Stimulated activated CD4-positive, alpha-beta T cell treated with anti-CD3 and anti-CD28 coated beads, Interleukin-2, amount 100 ng/mL, for 4 hours (primary cell): Measurements from ENCODE around the gene RAB1B.
A peak's percentile ranks its signal among the peaks of the same experiment; 100 is the strongest.
"Not testable (repeated sequence)": the region's sequence is repeated elsewhere in the genome, so short reads cannot be mapped to it uniquely, and the experiment has no call there.

Experiments
- DNase-seq: peaks from one replicate; pipeline ENCODE4 v3.0.0-alpha.2; 2020; ENCODE audit warnings: low read depth

RAB1B gene

DNA sequence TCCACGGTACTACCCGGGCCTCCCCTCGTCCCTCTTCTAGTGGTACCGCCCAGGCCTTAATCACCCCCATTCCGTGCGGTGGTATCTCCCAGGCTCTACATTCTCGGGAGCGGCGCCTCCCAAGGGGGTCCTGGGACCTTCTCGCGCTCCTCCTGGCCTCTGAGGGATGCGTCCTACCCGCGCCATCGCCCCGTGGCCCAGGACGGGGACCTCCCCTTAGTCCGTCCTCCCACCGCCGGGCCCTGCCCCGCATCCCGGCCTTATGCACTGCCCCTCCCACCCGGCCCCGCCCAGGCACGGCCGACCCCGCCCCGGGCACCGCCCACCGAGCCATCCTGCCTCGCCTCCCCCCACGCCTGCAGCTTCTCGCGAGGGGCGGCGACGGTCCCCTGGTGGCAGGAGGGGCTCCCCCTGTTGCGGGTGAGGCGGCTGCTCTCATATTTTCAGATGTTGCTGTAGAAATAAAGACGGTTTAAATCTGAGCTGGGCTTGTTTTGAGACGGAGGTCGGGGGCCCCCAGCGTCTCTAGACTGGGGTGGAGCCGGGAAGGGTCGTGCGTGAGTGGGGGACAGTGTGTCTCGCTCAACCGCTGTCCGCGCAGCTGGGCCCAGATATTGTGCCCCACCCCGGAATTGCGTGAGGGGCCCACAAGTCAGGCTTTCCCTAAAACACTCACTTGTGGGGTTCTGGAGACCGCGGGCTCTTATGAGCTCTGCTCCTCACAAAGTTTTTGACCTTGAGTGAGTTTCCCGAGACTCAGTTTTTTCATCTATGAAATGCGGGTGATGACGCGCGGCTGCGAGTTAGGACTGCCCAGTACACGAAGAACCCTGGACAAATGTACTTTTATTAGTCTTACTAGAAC lies 828 bp upstream of the RAB1B start:
- peak; percentile 79 for DNase-seq

DNA sequence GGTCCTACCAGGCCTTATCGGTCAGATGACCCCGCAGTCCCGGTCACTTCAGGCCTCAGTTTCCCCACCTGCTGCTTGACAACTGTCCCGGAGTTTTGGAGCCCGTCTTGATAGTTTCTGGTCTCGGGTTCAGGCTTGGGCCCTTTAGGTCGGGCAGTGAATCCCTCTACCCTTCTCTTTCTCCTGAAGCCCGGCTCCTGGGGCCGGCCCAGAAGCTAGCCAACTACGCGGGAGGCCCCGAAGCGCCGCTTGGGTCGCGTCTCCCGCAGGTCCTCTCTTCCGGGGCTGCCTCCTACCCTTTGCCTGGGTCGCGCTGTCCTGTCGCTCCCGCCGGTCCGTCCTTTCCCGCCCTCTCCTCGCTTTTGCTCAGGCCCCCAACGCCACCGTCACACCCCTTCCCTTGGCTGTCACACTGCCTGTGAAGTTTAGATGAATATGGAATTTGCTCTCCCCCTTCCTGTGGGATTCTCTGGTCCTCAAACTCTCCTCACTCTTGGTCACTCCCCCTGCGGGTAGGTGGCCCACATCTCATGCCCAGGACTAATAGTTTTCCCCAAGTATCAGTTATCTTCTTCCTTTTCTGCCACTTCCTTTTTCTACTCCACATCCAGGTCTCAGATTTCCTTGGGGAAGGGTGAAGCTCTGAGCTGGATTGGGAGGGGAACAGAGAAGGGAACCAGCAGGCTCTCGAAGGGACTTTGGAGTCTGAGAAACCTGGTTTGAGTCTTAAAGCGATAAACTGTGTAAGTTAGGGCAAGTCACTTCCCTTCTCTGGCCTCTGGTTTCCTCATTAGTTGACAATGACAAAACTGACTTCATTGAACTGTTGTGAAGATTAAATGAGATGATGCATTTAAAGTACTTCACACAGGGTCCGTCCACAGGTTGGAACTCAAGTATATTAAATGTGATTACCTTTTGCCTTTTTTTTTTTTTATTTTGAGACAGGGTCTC lies 790 bp downstream of the RAB1B start:
- no peak for DNase-seq

DNA sequence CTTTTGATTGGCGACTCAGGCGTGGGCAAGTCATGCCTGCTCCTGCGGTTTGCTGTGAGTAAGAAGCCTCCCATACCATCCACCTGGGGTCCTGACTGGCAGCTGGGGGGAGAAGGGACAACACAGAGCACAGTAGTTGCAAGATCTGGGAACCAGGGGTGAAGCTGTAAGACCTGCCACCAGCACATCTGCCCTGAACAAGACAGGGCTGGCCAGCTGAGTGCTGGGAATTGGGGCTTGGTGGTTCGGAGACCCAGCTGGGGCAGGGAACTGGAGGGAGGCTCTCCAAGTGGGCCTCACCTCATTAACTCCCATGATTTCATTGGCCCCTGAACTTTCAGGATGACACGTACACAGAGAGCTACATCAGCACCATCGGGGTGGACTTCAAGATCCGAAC lies 3.4 kb downstream of the RAB1B start:
- DNase-seq = no peak

DNA sequence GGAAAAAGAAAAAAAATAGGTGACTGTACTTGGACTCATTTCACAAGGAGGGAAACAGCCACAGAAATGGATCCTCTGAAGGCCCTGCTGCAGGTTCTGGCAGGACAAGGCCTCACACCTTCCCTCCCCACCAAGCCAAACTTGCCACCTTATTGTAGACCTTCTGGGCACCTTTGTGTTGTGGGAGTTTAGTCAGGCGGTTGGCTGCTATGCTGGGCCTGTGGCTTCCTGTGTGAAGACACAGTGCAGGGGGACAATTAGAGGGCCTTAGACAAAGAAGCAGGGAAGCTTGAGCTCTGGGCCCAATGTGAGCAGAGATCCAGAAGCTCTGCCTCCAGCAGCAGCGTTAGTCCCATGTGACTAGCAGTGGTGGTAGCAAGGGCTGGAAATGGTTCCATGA lies 4.2 kb downstream of the RAB1B start:
- no peak for DNase-seq

DNA sequence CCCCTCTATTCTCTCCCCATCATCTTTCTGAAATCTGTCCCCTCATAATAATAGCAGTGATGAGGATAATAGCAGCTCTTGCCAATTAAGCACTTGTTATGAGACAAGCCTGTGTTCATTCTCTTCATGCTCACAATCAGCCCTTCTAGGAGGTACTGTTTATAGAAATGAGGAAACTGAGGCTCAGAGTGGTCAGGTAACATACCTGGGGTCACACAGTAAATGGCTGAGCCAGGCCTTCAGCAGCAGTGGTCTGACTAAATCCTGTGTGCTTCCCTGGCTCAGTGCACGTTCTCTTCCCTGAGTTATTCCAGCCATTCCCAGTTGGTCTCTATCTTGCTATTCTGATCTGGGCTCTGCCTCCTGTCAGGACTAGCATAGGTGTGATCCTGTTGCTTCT lies 5.8 kb downstream of the RAB1B start:
- no peak for DNase-seq

- DNase-seq = no peak
Observed at GRCh38 chr11:66275396-66275795, 7.0 kb downstream of the RAB1B start.

- no peak for DNase-seq
Observed at GRCh38 chr11:66275984-66276612, 7.7 kb downstream of the RAB1B start.

- DNase-seq = not testable (repeated sequence)
Observed at GRCh38 chr11:66276619-66277018, 8.2 kb downstream of the RAB1B start.

DNA sequence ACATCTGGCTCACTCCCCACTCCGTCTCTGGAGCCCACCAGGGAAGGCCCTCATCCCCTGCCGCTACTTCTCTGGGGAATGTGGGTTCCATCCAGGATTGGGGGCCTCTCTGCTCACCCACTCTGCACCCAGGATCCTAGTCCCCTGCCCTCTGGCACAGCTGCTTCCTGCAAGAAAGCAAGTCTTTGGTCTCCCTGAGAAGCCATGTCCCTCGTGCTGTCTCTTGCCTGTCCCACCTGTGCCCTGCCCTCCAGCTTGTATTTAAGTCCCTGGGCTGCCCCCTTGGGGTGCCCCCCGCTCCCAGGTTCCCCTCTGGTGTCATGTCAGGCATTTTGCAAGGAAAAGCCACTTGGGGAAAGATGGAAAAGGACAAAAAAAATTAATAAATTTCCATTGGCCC lies 8.6 kb downstream of the RAB1B start:
- DNase-seq = not testable (repeated sequence)

- DNase-seq = no peak
Observed at GRCh38 chr11:66277471-66278362, 9.3 kb downstream of the RAB1B start, which contains the start of gene CNIH2. Gene CNIH2, plus strand, starts transcription at chr11:66278175. Its CDS starts 282 bp downstream, at chr11:66278457.

DNA sequence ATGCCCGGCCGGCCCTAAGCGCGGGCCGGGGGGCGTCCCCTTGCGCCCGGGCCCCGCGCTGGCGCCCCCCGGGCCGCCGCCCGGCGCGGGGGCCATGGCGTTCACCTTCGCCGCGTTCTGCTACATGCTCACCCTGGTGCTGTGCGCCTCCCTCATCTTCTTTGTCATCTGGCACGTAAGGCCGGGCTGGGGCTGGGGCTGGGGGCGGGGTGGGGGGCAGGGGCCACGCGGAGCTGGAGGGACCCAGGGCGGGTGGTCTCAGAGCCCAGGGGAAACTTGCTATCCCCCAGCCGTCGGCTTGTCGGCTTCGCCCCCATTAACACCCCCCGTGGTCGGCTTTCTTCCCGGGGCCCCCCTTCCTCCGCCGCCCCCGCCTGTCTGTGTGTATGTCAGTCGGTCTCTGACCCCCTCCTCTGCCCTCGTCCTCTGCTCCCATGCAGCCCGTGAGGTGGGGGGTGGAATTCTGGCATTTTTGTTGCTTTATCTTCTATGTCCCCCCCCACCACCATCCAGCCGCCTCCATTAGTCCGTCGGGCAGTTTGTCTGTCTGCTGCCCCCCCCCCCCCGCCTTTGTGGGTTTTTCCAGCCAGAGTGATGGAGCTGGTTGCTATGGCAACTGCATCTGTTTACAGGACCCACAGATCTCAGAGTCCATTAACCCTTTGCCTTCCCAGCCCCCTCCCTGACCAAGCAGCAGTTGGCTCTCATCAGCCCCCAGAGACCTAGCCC lies 10.1 kb downstream of the RAB1B start:
- no peak for DNase-seq

- DNase-seq = no peak
Observed at GRCh38 chr11:66279092-66279734, 10.8 kb downstream of the RAB1B start.

DNA sequence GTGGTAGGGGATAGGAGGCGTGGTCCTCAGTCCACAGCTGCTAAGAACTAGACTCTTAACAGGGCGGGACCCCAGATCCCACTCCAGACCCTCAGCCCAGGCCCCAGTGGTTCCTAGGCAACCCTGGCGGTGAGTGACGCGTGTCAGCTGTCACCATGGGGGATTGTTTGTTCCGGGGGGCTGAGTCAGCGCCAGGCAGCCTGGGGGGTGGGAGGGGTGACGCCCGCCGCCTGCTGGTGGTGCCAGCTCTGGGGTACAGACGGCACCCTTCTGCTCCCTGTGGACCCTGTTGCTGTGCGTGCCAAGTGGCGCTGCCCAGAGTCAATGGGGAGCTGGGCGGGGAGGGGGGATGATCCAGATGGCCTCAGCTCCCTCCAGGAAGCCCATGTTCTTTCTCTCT lies 12.0 kb downstream of the RAB1B start:
- no peak for DNase-seq

DNA sequence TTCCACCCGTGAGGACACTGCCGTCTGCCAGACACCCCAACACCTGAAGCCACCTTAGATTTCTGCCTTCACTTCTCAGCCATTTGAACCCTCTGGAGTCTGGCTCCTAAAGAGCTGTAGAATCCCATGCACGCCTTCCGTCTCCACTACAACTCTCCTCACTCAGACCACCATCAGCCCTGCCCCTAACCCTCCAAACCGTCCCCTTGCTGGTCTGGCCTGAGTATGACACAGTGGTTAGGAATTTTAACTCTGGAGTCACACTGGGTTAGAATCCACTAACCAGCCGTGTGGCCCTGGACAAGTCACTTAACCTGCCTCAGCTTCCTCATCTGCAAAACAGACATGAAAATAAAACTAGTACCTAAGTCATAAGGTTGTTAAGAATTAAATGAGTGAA lies 12.6 kb downstream of the RAB1B start:
- DNase-seq = no peak

GRCh38 chr11:66281776-66282467 lies 13.5 kb downstream of the RAB1B start:
- DNase-seq = no peak

DNA sequence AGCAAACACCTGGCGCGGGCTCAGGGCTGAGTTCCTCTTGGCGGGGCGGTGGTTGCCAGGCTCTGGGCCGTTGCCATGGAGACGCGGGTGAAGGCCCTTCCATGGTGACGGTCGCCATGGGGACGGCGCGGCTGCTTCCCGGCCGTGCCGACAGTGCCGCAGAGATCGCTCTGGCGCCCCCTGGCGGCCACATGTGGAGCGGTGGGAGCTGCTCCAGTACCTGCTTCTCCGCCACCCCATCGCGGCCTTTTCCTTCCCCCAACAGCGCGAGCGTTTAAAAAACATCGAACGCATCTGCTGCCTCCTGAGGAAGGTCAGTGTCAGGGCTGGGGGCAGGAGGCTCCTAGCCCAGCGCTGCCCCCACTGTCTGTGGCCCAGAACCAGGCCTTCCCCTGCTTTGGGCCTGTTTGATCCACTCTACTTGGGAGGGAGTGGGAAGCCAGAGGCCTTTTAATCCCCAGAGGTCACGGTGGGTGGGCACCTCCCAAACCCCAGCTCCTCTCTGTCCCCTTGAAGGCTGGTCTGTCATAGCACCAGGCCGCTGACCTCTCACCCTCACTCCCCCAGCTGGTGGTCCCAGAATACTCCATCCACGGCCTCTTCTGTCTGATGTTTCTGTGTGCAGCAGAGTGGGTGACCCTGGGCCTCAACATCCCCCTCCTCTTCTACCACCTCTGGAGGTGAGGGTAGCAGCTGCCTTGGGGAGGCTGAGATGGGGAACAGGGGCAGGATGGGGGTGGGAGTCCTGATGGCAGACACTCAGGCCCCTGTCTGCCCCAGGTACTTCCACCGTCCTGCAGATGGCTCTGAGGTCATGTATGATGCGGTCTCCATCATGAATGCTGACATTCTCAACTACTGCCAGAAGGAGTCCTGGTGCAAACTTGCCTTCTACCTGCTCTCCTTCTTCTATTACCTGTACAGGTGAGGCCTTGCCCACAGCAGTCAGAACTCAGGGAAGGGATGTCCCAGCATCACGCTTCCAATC lies 14.3 kb downstream of the RAB1B start:
- DNase-seq = peak; percentile 97

DNA sequence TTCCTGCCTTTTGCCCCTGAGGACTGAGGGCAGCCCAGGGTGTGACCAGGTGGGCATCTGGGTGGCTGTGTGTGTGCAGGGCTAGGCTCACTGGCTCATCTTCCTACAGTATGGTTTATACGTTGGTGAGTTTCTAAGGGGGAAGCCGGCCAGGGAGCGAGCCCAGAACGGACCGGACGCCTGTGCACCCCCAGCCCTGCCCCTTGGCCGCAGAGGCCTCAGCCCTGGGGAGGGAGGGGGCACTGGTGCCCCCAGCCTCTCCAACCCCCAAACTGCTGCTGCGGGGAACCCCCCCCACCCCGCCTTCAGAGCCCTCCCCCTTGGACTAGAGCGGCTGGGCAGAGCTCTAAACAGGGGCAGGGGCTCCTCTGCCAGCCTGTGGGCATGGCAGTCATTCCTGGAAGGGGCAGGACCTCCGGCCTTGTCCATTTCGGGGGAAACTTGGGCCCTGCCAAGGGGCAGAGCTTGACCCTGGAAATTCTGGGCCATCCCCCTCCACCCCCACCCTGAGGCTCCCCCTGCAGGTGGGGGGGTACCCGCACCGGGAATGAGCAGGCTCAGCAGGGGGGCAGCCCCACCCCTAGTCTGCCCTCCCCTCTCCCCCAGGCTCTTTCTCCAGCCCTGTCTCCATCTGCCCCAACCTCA lies 15.1 kb downstream of the RAB1B start:
- DNase-seq = no peak
